SK-N-SH (cell line): Measurements from ENCODE around the gene TSPAN13.

Source experiments
- CTCF ChIP-seq: fragments of 200-600 bp; sonication (generic); IDR thresholded peaks from 2 replicates; pipeline ENCODE4 v1.6.1; 2017; ENCODE audit warnings: antibody characterized with exemption, mild to moderate bottlenecking, moderate library complexity
- GABPA ChIP-seq: IDR thresholded peaks from 2 replicates; pipeline ENCODE4 v1.4.0; 2012; ENCODE audit warnings: low read depth, mild to moderate bottlenecking
- SIN3A ChIP-seq: IDR thresholded peaks from 2 replicates; pipeline ENCODE4 v1.6.1; 2012; ENCODE audit warnings: low read depth, mild to moderate bottlenecking, low read length, moderate library complexity, borderline replicate concordance
- SMC3 ChIP-seq: IDR thresholded peaks from 2 replicates; pipeline ENCODE4 v1.6.1; 2012; ENCODE audit warnings: low read depth, low read length, improper control_type of control experiment
- TCF12 ChIP-seq: IDR thresholded peaks from 2 replicates; pipeline ENCODE4 v1.4.0; 2012
- USF1 ChIP-seq: IDR thresholded peaks from 2 replicates; pipeline ENCODE4 v1.4.0; 2012; ENCODE audit warnings: low read depth, borderline replicate concordance
- YY1 ChIP-seq: IDR thresholded peaks from 2 replicates; pipeline ENCODE4 v1.4.0; 2012; ENCODE audit warnings: low read depth, mild to moderate bottlenecking
- TF ChIP-seq, protein P1 (sequence below): fragments of 150-350 bp; IDR thresholded peaks from 2 replicates; pipeline ENCODE4 v1.6.1; 2017; ENCODE audit warnings: antibody characterized with exemption, low read length, low read depth, borderline replicate concordance
- TF ChIP-seq, protein P2 (sequence below): IDR thresholded peaks from 2 replicates; pipeline ENCODE4 v1.6.1; 2012; ENCODE audit warnings: mild to moderate bottlenecking, low read depth, low read length, moderate library complexity

DNA sequence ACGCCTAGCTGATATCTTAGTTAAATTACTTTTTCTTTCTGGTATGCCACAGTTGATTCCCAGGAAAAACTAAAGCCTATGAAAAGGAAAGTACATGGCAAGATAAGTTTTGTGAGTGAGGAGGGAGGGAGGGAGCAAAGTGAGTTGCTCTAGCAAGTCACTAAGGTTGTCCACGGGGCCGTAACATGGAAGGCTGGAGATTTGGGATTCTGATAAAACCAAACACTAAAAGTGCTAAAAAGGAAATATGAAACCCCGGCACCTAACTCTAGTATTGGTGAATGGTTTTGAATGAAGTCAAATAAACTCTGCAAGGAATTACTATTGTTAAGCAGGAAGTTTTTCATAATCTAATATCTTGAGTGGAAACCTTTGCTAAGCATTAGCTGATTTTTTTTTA is 49.6 kb downstream of the TSPAN13 start:
- TF ChIP-seq USF1 (no peak), CTCF (no peak), SMC3 (no peak), YY1 (no peak), GABPA (no peak), SIN3A (no peak), TCF12 (no peak)
- TF ChIP-seq, protein P1, sequence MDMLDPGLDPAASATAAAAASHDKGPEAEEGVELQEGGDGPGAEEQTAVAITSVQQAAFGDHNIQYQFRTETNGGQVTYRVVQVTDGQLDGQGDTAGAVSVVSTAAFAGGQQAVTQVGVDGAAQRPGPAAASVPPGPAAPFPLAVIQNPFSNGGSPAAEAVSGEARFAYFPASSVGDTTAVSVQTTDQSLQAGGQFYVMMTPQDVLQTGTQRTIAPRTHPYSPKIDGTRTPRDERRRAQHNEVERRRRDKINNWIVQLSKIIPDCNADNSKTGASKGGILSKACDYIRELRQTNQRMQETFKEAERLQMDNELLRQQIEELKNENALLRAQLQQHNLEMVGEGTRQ, result no peak
- TF ChIP-seq, protein P2, sequence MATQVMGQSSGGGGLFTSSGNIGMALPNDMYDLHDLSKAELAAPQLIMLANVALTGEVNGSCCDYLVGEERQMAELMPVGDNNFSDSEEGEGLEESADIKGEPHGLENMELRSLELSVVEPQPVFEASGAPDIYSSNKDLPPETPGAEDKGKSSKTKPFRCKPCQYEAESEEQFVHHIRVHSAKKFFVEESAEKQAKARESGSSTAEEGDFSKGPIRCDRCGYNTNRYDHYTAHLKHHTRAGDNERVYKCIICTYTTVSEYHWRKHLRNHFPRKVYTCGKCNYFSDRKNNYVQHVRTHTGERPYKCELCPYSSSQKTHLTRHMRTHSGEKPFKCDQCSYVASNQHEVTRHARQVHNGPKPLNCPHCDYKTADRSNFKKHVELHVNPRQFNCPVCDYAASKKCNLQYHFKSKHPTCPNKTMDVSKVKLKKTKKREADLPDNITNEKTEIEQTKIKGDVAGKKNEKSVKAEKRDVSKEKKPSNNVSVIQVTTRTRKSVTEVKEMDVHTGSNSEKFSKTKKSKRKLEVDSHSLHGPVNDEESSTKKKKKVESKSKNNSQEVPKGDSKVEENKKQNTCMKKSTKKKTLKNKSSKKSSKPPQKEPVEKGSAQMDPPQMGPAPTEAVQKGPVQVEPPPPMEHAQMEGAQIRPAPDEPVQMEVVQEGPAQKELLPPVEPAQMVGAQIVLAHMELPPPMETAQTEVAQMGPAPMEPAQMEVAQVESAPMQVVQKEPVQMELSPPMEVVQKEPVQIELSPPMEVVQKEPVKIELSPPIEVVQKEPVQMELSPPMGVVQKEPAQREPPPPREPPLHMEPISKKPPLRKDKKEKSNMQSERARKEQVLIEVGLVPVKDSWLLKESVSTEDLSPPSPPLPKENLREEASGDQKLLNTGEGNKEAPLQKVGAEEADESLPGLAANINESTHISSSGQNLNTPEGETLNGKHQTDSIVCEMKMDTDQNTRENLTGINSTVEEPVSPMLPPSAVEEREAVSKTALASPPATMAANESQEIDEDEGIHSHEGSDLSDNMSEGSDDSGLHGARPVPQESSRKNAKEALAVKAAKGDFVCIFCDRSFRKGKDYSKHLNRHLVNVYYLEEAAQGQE, result no peak
